HCT116 (cell line): ENCODE measurements around the gene UTS2R.

ENCODE experiments used
- POLR2A ChIP-seq: IDR thresholded peaks from 2 replicates; pipeline ENCODE4 v1.7.0; 2011; ENCODE audit warnings: borderline replicate concordance; ENCODE audit not compliant: insufficient read depth, insufficient read length; ENCODE audit errors: extremely low read depth
- TF ChIP-seq, protein P1 (sequence below), 3 experiments: fragments of 200-600 bp in 1 of 3; sonication (generic) in 1 of 3; IDR thresholded peaks in 2 of 3; conservative IDR thresholded peaks in 1 of 3; 2 replicates each; pipeline ENCODE4 v1.5.1; 2012 to 2017; ENCODE audit warnings: low read depth in 2 of 3, low read length in 2 of 3, antibody characterized with exemption in 1 of 3, borderline replicate concordance in 1 of 3, control low read depth in 1 of 3, mild to moderate bottlenecking in 1 of 3, mixed read lengths in 1 of 3, mixed run types in 1 of 3, moderate library complexity in 1 of 3; ENCODE audit not compliant: insufficient read depth in 1 of 3
- TF ChIP-seq, protein P2 (sequence below): IDR thresholded peaks from 2 replicates; pipeline ENCODE4 v1.6.1; 2012

DNA sequence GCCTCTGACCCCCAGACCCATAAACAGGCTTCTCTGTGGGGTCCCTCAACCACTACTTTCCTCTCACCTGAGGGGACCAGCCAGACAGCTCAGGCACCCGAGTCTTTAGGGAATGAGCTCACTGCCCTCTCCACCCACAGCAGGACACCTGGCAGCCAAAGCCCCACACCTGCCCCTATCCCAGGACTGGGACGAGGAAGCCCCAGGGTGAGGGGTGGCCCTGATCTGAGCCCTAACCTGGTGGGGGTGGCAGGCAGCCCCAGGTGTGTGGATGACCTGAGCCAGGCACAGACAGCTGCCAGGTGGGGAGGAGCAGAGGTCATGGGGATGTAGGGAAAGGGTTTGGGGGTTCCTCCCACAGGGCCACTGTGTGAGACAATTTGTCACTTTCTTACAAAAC lies 14.2 kb upstream of the UTS2R start:
- TF ChIP-seq, protein P1, sequence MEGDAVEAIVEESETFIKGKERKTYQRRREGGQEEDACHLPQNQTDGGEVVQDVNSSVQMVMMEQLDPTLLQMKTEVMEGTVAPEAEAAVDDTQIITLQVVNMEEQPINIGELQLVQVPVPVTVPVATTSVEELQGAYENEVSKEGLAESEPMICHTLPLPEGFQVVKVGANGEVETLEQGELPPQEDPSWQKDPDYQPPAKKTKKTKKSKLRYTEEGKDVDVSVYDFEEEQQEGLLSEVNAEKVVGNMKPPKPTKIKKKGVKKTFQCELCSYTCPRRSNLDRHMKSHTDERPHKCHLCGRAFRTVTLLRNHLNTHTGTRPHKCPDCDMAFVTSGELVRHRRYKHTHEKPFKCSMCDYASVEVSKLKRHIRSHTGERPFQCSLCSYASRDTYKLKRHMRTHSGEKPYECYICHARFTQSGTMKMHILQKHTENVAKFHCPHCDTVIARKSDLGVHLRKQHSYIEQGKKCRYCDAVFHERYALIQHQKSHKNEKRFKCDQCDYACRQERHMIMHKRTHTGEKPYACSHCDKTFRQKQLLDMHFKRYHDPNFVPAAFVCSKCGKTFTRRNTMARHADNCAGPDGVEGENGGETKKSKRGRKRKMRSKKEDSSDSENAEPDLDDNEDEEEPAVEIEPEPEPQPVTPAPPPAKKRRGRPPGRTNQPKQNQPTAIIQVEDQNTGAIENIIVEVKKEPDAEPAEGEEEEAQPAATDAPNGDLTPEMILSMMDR (IDR thresholded peaks at IDR 0.05 in 2 of 3, conservative IDR thresholded peaks at IDR 0.05 in 1 of 3; ENCODE audit: borderline replicate concordance in 1 of 3, insufficient read depth in 1 of 3, low read depth in 2 of 3, low read length in 2 of 3) = no peak
- TF ChIP-seq, protein P2, sequence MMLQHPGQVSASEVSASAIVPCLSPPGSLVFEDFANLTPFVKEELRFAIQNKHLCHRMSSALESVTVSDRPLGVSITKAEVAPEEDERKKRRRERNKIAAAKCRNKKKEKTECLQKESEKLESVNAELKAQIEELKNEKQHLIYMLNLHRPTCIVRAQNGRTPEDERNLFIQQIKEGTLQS = no peak
- TF ChIP-seq POLR2A = no peak
